Brain microvascular endothelial cell (primary cell): Measurements from ENCODE around the gene CRYBG1.

Source experiments
- DNase-seq: peaks from one replicate; pipeline ENCODE4 v3.0.0-alpha.2; 2020
- H3K27ac ChIP-seq: fragments of 250-450 bp; sonication (Bioruptor Pico); 2 replicates; pipeline ENCODE4 v1.5.1; 2020; ENCODE audit warnings: mild to moderate bottlenecking, moderate library complexity
- H3K27me3 ChIP-seq: fragments of 250-450 bp; sonication (Bioruptor Pico); replicated peaks from 2 replicates; pipeline ENCODE4 v1.5.1; 2020; ENCODE audit warnings: mild to moderate bottlenecking
- H3K36me3 ChIP-seq: fragments of 250-450 bp; sonication (Bioruptor Pico); replicated peaks from 2 replicates; pipeline ENCODE4 v1.5.1; 2020; ENCODE audit warnings: mild to moderate bottlenecking
- H3K4me3 ChIP-seq: 2 replicates; pipeline ENCODE4 v1.5.1; 2011; ENCODE audit warnings: low read depth, mild to moderate bottlenecking, control low read depth, low read length, moderate library complexity
- CTCF ChIP-seq: IDR thresholded peaks from 2 replicates; pipeline ENCODE4 v1.5.1; 2011; ENCODE audit warnings: low read depth, mild to moderate bottlenecking, moderate library complexity, low read length, control low read depth, inconsistent platforms; ENCODE audit errors: missing control alignments
- in situ Hi-C: cut with HindIII; loops from 2 replicates; pipeline ENCODE4 v1.10.0; 2017; ENCODE audit warnings: low sequenced_read_pairs, low pct_ligation_motif_present

CRYBG1 gene

DNA sequence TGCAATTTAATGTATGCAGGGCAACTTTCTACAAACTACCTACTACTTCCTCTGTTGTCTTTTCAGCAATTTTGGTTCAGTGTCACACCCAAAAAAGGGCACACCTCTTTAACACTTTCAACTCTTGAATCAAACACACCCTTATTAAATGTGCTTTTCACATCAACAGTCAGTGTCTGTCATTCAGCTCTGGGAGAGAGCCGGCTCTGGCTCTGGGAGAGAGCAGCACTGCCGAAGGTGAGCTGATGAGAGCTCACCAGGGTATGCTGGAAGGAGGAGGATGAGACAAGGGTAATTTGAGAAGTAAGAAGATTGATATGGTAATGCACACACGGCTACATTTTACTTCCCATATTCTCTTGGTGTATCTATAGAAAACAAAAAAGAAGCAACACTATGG lies 134.5 kb downstream of the CRYBG1 start:
- DNase-seq = no peak
- in situ Hi-C loops = no loop called here

DNA sequence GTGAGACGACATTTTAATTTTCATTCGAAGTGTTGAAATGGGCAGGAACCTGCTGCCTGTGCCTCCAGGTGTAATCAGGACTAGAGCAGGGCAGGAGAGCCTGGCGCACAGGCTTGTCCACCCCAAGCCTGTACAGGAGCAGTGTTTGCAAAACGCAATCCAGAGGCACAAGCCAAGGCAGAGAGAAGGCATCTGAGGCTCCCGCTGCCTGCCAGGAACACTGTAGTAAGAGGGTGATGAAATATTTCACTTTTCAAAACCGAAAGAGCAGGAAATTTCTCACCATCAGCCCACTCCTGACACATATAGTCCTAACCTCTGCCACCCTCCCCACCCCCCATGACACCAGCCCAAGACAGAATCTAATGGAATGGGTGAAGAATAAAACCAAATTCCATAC lies 136.3 kb downstream of the CRYBG1 start:
- in situ Hi-C loops = no loop called here
- no peak for TF ChIP-seq CTCF
- DNase-seq = no peak
- no peak overlapping the region for H3K4me3 ChIP-seq
- no peaks in the 10 kb centered on the region for H3K36me3 ChIP-seq
- no peaks in the 10 kb centered on the region for H3K27me3 ChIP-seq
- H3K27ac ChIP-seq = no peak overlapping the region

More for the DNA sequence above, 134.5 kb downstream of the CRYBG1 start:
- Histone ChIP-seq H3K27me3 (no peaks in the 10 kb centered on the region), H3K4me3 (no peak overlapping the region), H3K36me3 (no peaks in the 10 kb centered on the region), H3K27ac (no peak overlapping the region)
- TF ChIP-seq CTCF = no peak

DNA sequence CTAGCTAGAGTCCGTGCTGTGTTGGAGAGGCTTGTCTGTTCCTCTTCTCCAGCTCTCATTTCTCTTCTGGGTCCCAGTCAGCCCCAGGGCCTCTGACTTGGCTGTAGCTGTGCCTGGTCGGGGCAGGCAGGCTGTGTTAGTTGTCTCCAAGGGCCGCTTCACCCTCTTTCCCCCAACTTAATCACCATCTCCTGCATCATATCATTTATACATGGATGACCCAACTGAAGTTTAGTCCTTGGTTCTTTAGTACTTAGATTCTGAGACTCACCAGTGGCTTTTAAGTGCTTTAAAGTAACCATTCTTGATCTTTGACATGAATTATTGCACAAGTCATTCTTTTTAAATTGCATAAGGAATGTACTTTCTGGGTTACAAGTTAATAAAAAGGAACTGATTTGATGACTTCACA lies 141.4 kb downstream of the CRYBG1 start:
- H3K36me3 ChIP-seq = no peaks in the 10 kb centered on the region
- no peaks in the 10 kb centered on the region for H3K27me3 ChIP-seq
- in situ Hi-C loops = no loop called here
- DNase-seq = no peak
- TF ChIP-seq CTCF = no peak
- H3K4me3 ChIP-seq = no peak overlapping the region
- no peak overlapping the region for H3K27ac ChIP-seq

GRCh38 chr6:106502559-106502958 lies 142.0 kb downstream of the CRYBG1 start:
- H3K27me3 ChIP-seq = no peaks in the 10 kb centered on the region

GRCh38 chr6:106508277-106508676 lies 147.8 kb downstream of the CRYBG1 start:
- peaks cover 17% of the 10 kb centered on the region for H3K27me3 ChIP-seq
- H3K36me3 ChIP-seq = no peaks in the 10 kb centered on the region
- DNase-seq = no peak
- H3K4me3 ChIP-seq = no peak overlapping the region
- TF ChIP-seq CTCF = no peak
- in situ Hi-C loops = no loop called here
- H3K27ac ChIP-seq = no peak overlapping the region

More at GRCh38 chr6:106502559-106502958, 142.0 kb downstream of the CRYBG1 start:
- no peak for DNase-seq
- in situ Hi-C loops = no loop called here
- Histone ChIP-seq H3K4me3 (no peak overlapping the region), H3K36me3 (no peaks in the 10 kb centered on the region), H3K27ac (no peak overlapping the region)
- no peak for TF ChIP-seq CTCF

GRCh38 chr6:106508834-106509233 lies 148.3 kb downstream of the CRYBG1 start:
- H3K27me3 ChIP-seq = peaks cover 17% of the 10 kb centered on the region
- in situ Hi-C loops = no loop called here
- no peak overlapping the region for H3K4me3 ChIP-seq
- TF ChIP-seq CTCF = no peak
- H3K27ac ChIP-seq = no peak overlapping the region
- no peaks in the 10 kb centered on the region for H3K36me3 ChIP-seq
- no peak for DNase-seq
